VCaP (cell line): ENCODE measurements around the gene DENND1B.
"Not testable (repeated sequence)": the region's sequence is repeated elsewhere in the genome, so short reads cannot be mapped to it uniquely, and the experiment has no call there.

ENCODE experiments used
- H3K27ac ChIP-seq: fragments of 450-650 bp; 2 replicates; pipeline ENCODE4 v1.5.1; 2017
- CTCF ChIP-seq: fragments of 450-650 bp; conservative IDR thresholded peaks from 2 replicates; pipeline ENCODE4 v1.5.1; 2017; ENCODE audit warnings: mild to moderate bottlenecking, moderate library complexity

The DENND1B gene

GRCh38 chr1:197585809-197586208 lies 189.5 kb downstream of the DENND1B start:
- no peak for TF ChIP-seq CTCF
- H3K27ac ChIP-seq, result no peak overlapping the region

- TF ChIP-seq CTCF, result no peak
- no peak overlapping the region for H3K27ac ChIP-seq
Observed at GRCh38 chr1:197577580-197577979, 197.7 kb downstream of the DENND1B start.

GRCh38 chr1:197575531-197575930 lies 199.7 kb downstream of the DENND1B start:
- not testable (repeated sequence) for H3K27ac ChIP-seq

- TF ChIP-seq CTCF, result no peak
- H3K27ac ChIP-seq, result no peak overlapping the region
Observed at GRCh38 chr1:197572169-197572568, 203.1 kb downstream of the DENND1B start.

GRCh38 chr1:197567442-197567841 lies 207.8 kb downstream of the DENND1B start:
- TF ChIP-seq CTCF, result no peak
- no peak overlapping the region for H3K27ac ChIP-seq

GRCh38 chr1:197561041-197561440 lies 214.2 kb downstream of the DENND1B start:
- no peak for TF ChIP-seq CTCF

GRCh38 chr1:197559655-197560054 lies 215.6 kb downstream of the DENND1B start:
- no peak for TF ChIP-seq CTCF

More at GRCh38 chr1:197561041-197561440, 214.2 kb downstream of the DENND1B start:
- H3K27ac ChIP-seq, result no peak overlapping the region

GRCh38 chr1:197559244-197559643 lies 216.0 kb downstream of the DENND1B start:
- TF ChIP-seq CTCF, result no peak
- no peak overlapping the region for H3K27ac ChIP-seq

More at GRCh38 chr1:197559655-197560054, 215.6 kb downstream of the DENND1B start:
- no peak overlapping the region for H3K27ac ChIP-seq
